WI38 (cell line): Measurements from ENCODE around the gene IQCF5.
"Not testable (repeated sequence)": the region's sequence is repeated elsewhere in the genome, so short reads cannot be mapped to it uniquely, and the experiment has no call there.

Source experiments
- H3K4me3 ChIP-seq: 2 replicates; pipeline ENCODE4 v1.5.1; 2011; ENCODE audit warnings: low read depth, mild to moderate bottlenecking, control low read depth, low read length
- CTCF ChIP-seq: IDR thresholded peaks from 2 replicates; pipeline ENCODE4 v1.5.1; 2012; ENCODE audit warnings: low read depth, mild to moderate bottlenecking, control low read depth, low read length

The IQCF5 gene

GRCh38 chr3:51862886-51863285 lies 12.5 kb downstream of the IQCF5 start:
- H3K4me3 ChIP-seq: no peak overlapping the region
- no peak for TF ChIP-seq CTCF

GRCh38 chr3:51860703-51861665 lies 14.4 kb downstream of the IQCF5 start, which contains the start of gene IQCF2:
Gene IQCF2, plus strand, starts transcription at chr3:51861615. Its CDS starts 52 bp downstream, at chr3:51861667.
- H3K4me3 ChIP-seq: no peak within 1 kb of the TSS
- TF ChIP-seq CTCF: no peak

- H3K4me3 ChIP-seq: not testable (repeated sequence)
These were observed 20.0 kb downstream of the IQCF5 start for GRCh38 chr3:51855411-51855810.

DNA sequence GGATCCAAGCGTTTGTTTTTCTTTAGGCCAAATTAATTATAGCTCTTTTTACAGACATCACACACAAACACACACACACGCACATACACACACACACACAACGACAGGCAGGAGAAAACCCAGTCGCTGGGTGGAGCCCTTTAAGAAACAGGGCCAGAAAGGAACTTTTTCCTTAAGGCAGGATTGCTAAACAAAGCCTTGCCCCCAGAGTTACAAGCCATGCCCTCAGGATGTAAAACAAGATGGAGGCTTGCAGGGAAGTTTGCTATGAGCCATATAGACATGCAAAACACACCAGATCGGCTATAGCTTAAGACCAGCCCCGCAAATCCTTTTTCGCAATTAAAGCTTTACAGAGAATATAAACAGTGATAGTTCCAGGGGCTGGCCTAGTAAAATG lies 30.3 kb downstream of the IQCF5 start:
- no peak overlapping the region for H3K4me3 ChIP-seq
- no peak for TF ChIP-seq CTCF

- no peak overlapping the region for H3K4me3 ChIP-seq
- no peak for TF ChIP-seq CTCF
These were observed 38.8 kb downstream of the IQCF5 start for GRCh38 chr3:51836606-51837005.

DNA sequence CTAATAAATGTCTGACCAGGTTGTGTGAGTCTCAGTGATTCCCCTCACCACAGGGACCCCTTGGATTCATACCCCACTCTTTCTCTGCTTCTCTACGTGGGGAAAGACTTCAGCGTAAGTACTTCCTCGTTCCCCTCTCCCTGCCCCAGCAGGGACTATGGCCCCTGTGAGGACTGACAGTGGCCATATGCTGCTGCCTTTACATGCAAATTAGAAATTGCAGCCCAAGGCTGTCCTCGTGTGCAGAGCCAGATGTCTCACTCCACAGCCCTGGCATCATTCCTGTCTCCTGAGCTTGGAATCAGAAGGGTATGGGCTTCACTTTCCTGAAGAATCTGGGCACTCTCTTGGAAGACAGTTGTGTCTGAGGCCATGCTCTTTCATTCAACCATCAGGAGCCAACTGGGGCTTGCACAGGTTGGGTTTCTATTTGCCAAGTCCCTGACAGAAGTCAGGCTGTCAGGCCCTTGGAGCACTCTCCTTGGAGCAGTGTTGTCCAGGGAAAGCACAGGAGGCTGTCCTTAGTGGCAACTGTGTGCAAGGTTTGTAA lies 44.5 kb downstream of the IQCF5 start:
- TF ChIP-seq CTCF: no peak
- H3K4me3 ChIP-seq: no peak overlapping the region

- no peak for TF ChIP-seq CTCF
- no peak overlapping the region for H3K4me3 ChIP-seq
These were observed 45.1 kb downstream of the IQCF5 start for GRCh38 chr3:51830345-51830744.
